GM18505 (cell line): ENCODE data around the gene DACT1.

Experiments used
- ATAC-seq: cut with Tn5 transposase; IDR thresholded peaks from one replicate; pipeline ENCODE4 v1.9.1; 2021; ENCODE audit not compliant: unreplicated experiment
- POLR2A ChIP-seq: IDR thresholded peaks from 4 replicates; pipeline ENCODE4 v1.6.1; 2011; ENCODE audit warnings: borderline replicate concordance; ENCODE audit not compliant: insufficient read depth, insufficient read length; ENCODE audit errors: extremely low read depth

DACT1 gene

DNA sequence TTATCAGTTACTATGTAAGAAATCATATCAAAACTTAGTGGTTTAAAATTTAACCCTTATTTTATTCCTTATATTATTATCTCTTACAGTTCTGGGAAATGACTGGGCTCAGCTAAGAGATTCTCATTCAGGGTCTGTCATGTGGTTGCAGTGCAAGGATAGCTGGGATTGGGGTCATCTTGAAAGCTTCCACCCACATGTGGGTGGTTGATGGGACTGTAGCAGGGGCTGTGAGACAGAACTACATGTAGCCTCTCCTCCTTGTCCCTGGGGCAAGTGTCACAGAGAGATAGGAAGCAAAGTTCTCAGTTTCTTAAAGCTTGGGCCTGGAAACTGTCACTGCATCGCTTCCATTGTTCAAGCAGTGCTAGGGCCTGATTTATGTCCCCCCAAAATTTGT lies 57.8 kb downstream of the DACT1 start:
- ATAC-seq, result no peak
- TF ChIP-seq POLR2A, result no peak

- no peak for TF ChIP-seq POLR2A
- no peak for ATAC-seq
Measured at GRCh38 chr14:58697266-58697929, 59.6 kb downstream of the DACT1 start.
